Skin epidermis (tissue), 12 donors: ENCODE data around the gene KCNMA1.

Experiments
- H3K27ac ChIP-seq, 21 experiments: fragments of 200-600 bp; sonication (generic) in 11 of 21; one replicate each; pipeline ENCODE4 v1.5.0; 2020; ENCODE audit warnings: mild to moderate bottlenecking in 3 of 21, inconsistent platforms in 2 of 21, moderate library complexity in 2 of 21
- H3K4me3 ChIP-seq, 7 experiments: fragments of 200-600 bp; sonication (generic) in 2 of 7; one replicate each; pipeline ENCODE4 v1.5.0; 2020; ENCODE audit warnings: inconsistent platforms in 2 of 7, mild to moderate bottlenecking in 2 of 7, moderate library complexity in 1 of 7

Gene KCNMA1

GRCh38 chr10:76995023-76995422 is 642.6 kb downstream of the KCNMA1 start:
- Histone ChIP-seq H3K4me3 (no peak overlapping the region), H3K27ac (no peak overlapping the region)

- Histone ChIP-seq H3K27ac (no peak overlapping the region), H3K4me3 (no peak overlapping the region)
Observed at GRCh38 chr10:76993213-76993612, 644.4 kb downstream of the KCNMA1 start.

GRCh38 chr10:76992467-76992866 is 645.1 kb downstream of the KCNMA1 start:
- no peak overlapping the region for H3K4me3 ChIP-seq
- H3K27ac ChIP-seq = no peak overlapping the region

GRCh38 chr10:76991621-76992020 is 646.0 kb downstream of the KCNMA1 start:
- Histone ChIP-seq H3K4me3 (no peak overlapping the region), H3K27ac (no peak overlapping the region)

- Histone ChIP-seq H3K27ac (no peak overlapping the region), H3K4me3 (no peak overlapping the region)
Observed at GRCh38 chr10:76990561-76990960, 647.0 kb downstream of the KCNMA1 start.

GRCh38 chr10:76984559-76985443 is 652.8 kb downstream of the KCNMA1 start:
- H3K27ac ChIP-seq = no peak overlapping the region
- no peak overlapping the region for H3K4me3 ChIP-seq

- H3K4me3 ChIP-seq = no peak overlapping the region
- H3K27ac ChIP-seq = no peak overlapping the region
Observed at GRCh38 chr10:76983624-76984023, 654.0 kb downstream of the KCNMA1 start.

- Histone ChIP-seq H3K4me3 (no peak overlapping the region), H3K27ac (no peak overlapping the region)
Observed at GRCh38 chr10:76982671-76983070, 654.9 kb downstream of the KCNMA1 start.

GRCh38 chr10:76981251-76981650 is 656.4 kb downstream of the KCNMA1 start:
- Histone ChIP-seq H3K27ac (no peak overlapping the region), H3K4me3 (no peak overlapping the region)

- H3K4me3 ChIP-seq = no peak overlapping the region
- no peak overlapping the region for H3K27ac ChIP-seq
Observed at GRCh38 chr10:76977901-76978300, 659.7 kb downstream of the KCNMA1 start.

GRCh38 chr10:76977046-76977445 is 660.6 kb downstream of the KCNMA1 start:
- Histone ChIP-seq H3K27ac (no peak overlapping the region), H3K4me3 (no peak overlapping the region)

GRCh38 chr10:76976142-76976541 is 661.5 kb downstream of the KCNMA1 start:
- no peak overlapping the region for H3K27ac ChIP-seq
- H3K4me3 ChIP-seq = no peak overlapping the region

GRCh38 chr10:76975126-76975525 is 662.5 kb downstream of the KCNMA1 start:
- no peak overlapping the region for H3K4me3 ChIP-seq
- H3K27ac ChIP-seq = peak overlapping the region in 1 of 21 experiments; percentile 5

GRCh38 chr10:76974017-76974691 is 663.5 kb downstream of the KCNMA1 start:
- peak overlapping the region in 6 of 21 experiments; percentile 4 to 68 (median 23) for H3K27ac ChIP-seq
- no peak overlapping the region for H3K4me3 ChIP-seq

GRCh38 chr10:76973091-76974016 is 664.3 kb downstream of the KCNMA1 start:
- H3K27ac ChIP-seq = peak overlapping the region in 6 of 21 experiments; percentile 4 to 68 (median 45)
- no peak overlapping the region for H3K4me3 ChIP-seq

GRCh38 chr10:76972541-76972940 is 665.1 kb downstream of the KCNMA1 start:
- H3K27ac ChIP-seq = peak overlapping the region in 1 of 21 experiments; percentile 45
- H3K4me3 ChIP-seq = no peak overlapping the region

- Histone ChIP-seq H3K27ac (no peak overlapping the region), H3K4me3 (no peak overlapping the region)
Observed at GRCh38 chr10:76971547-76972170, 665.9 kb downstream of the KCNMA1 start.

GRCh38 chr10:76970711-76971519 is 666.7 kb downstream of the KCNMA1 start:
- H3K27ac ChIP-seq = peak overlapping the region in 3 of 21 experiments; percentile 11 to 66 (median 24)
- H3K4me3 ChIP-seq = no peak overlapping the region
